A673 (cell line): ENCODE data around the gene EFCAB6.

Experiments
- CTCF ChIP-seq: fragments of 300-800, 200-600 bp; sonication (generic); conservative IDR thresholded peaks from 2 replicates; pipeline ENCODE4 v1.5.1; 2017; ENCODE audit warnings: low read depth, mild to moderate bottlenecking, antibody characterized with exemption, low read length, moderate library complexity, mixed read lengths
- EZH2 ChIP-seq: fragments of 200-600 bp; sonication (generic); IDR thresholded peaks from 2 replicates; pipeline ENCODE4 v1.6.1; 2017; ENCODE audit warnings: borderline replicate concordance, low read depth, mild to moderate bottlenecking, mixed read lengths, antibody characterized with exemption, low read length; ENCODE audit not compliant: poor library complexity, severe bottlenecking

GRCh38 chr22:43707648-43708047 is 104.5 kb downstream of the EFCAB6 start:
- no peak for TF ChIP-seq CTCF
- TF ChIP-seq EZH2: no peak
